NCI-H1436 (cell line): Measurements from ENCODE around the gene ZBTB46.
"Not testable (repeated sequence)": the region's sequence is repeated elsewhere in the genome, so short reads cannot be mapped to it uniquely, and the experiment has no call there.

Experiments used
- DNase-seq: peaks from one replicate; lab custom pipeline; 2025; lab: John Stamatoyannopoulos, UW

ZBTB46 gene

GRCh38 chr20:63734111-63734945 lies 96.7 kb downstream of the ZBTB46 start:
- no peak for DNase-seq

GRCh38 chr20:63733579-63734081 lies 97.4 kb downstream of the ZBTB46 start:
- no peak for DNase-seq

- DNase-seq: no peak
These were observed 97.9 kb downstream of the ZBTB46 start for GRCh38 chr20:63733117-63733516.

GRCh38 chr20:63732118-63733095 lies 98.7 kb downstream of the ZBTB46 start:
- DNase-seq: no peak

- DNase-seq: no peak
These were observed 99.7 kb downstream of the ZBTB46 start for GRCh38 chr20:63731410-63731809.

- DNase-seq: not testable (repeated sequence)
These were observed 100.8 kb downstream of the ZBTB46 start for GRCh38 chr20:63730189-63730733.

- not testable (repeated sequence) for DNase-seq
These were observed 108.0 kb downstream of the ZBTB46 start for GRCh38 chr20:63722967-63723622.

GRCh38 chr20:63718996-63719395 lies 112.1 kb downstream of the ZBTB46 start:
- DNase-seq: no peak

GRCh38 chr20:63714858-63715257 lies 116.2 kb downstream of the ZBTB46 start:
- no peak for DNase-seq

- no peak for DNase-seq
These were observed 118.9 kb downstream of the ZBTB46 start for GRCh38 chr20:63712191-63712590.

- DNase-seq: no peak
These were observed 119.9 kb downstream of the ZBTB46 start for GRCh38 chr20:63711085-63711645.

- no peak for DNase-seq
These were observed 121.9 kb downstream of the ZBTB46 start for GRCh38 chr20:63709149-63709527.

GRCh38 chr20:63708301-63709148 lies 122.5 kb downstream of the ZBTB46 start:
- no peak for DNase-seq

GRCh38 chr20:63707558-63708300 lies 123.3 kb downstream of the ZBTB46 start, which contains the start of the genes ARFRP1 and ZGPAT:
TSS of gene ARFRP1 (minus strand) at chr20:63707976. CDS start at chr20:63707091, 885 bp downstream.
TSS of gene ZGPAT (plus strand) at chr20:63708039. CDS start at chr20:63708581, 542 bp downstream.
- peak; percentile 73 for DNase-seq

GRCh38 chr20:63706852-63707557 lies 124.1 kb downstream of the ZBTB46 start:
- DNase-seq: no peak

- no peak for DNase-seq
These were observed 124.9 kb downstream of the ZBTB46 start for GRCh38 chr20:63706027-63706695.

- no peak for DNase-seq
These were observed 125.6 kb downstream of the ZBTB46 start for GRCh38 chr20:63705232-63706026.
